GM21576 (cell line): ENCODE measurements around the gene CHRM5.
"Not testable (repeated sequence)": the region's sequence is repeated elsewhere in the genome, so short reads cannot be mapped to it uniquely, and the experiment has no call there.

Experiments
- ATAC-seq: cut with Tn5 transposase; IDR thresholded peaks from one replicate; pipeline ENCODE4 v1.9.1; 2021; ENCODE audit warnings: mild to moderate bottlenecking, moderate library complexity; ENCODE audit not compliant: unreplicated experiment

Gene CHRM5

GRCh38 chr15:33987444-33987843, 19.1 kb downstream of the CHRM5 start:
- ATAC-seq = no peak

- ATAC-seq = no peak
Observed at GRCh38 chr15:33988384-33988783, 20.1 kb downstream of the CHRM5 start.

GRCh38 chr15:33994005-33994615, 25.8 kb downstream of the CHRM5 start:
- no peak for ATAC-seq

GRCh38 chr15:33995666-33996065, 27.4 kb downstream of the CHRM5 start:
- ATAC-seq = not testable (repeated sequence)

GRCh38 chr15:34001536-34001935, 33.2 kb downstream of the CHRM5 start:
- ATAC-seq = no peak

DNA sequence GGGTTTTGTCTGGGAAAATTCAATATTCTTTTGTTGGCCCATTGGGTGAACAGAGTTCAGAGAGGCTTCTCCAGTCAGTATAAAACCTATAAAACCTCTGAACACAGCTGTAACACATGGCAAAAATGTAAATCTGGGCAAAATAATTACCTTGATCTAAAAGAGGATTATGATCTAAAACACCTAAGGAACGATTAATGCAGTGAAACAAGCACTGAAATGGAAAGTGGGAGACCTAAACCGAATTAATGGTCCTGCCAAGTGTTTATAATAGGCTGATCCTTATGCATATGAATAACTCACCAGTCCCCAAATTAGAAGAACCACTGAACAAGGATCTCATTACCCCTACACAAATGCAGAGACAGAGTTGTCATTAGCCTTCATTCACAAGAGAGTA, 38.1 kb downstream of the CHRM5 start:
- no peak for ATAC-seq

- no peak for ATAC-seq
Observed at GRCh38 chr15:34009656-34010055, 41.4 kb downstream of the CHRM5 start.

- no peak for ATAC-seq
Observed at GRCh38 chr15:34010921-34011320, 42.6 kb downstream of the CHRM5 start.

GRCh38 chr15:34011481-34011880, 43.2 kb downstream of the CHRM5 start:
- no peak for ATAC-seq

DNA sequence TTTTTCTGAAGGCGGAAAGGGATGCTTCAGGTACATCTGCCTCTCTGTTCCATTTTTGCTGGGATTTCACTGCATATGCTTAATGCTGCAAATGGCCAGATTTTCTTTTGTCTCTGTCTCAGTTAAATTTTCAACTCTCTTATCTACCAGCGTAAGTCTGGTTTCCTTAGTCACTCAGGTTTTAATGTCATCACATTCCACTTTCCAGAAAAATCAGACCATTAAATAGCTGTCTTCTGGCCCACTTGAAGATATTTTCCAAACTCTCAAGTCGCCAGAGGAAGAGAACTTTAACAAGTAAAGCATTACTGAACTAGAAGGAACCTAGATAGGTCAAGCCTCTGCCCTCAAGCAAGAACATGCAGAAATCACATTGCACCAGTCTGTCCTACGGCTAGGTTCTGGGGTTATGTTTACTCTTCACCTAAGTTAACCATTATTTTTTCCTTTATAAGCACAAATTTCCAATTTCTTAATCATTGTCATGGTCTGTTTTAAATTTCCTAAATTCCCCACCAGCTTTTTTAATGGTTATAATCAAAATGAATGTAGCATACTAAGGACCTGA, 44.2 kb downstream of the CHRM5 start:
- ATAC-seq = no peak

DNA sequence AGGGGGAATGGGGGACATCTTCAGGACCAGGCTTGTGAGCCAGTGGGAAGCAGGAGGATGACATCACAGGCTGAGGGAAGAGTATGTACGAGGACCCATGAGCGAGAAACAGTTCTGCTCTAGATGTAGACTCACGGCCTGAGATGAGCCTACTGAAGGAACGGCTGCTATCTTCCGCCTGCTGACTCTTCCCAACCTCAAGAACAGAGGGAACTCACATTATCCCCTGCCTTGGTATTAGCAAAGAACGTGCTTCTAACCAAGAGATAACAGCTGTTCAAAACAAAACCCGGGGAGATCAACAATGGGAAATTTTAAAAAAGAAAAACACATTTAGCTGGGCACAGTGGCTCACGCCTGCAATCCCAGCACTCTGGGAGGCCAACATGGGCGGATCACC, 45.4 kb downstream of the CHRM5 start:
- ATAC-seq = no peak

DNA sequence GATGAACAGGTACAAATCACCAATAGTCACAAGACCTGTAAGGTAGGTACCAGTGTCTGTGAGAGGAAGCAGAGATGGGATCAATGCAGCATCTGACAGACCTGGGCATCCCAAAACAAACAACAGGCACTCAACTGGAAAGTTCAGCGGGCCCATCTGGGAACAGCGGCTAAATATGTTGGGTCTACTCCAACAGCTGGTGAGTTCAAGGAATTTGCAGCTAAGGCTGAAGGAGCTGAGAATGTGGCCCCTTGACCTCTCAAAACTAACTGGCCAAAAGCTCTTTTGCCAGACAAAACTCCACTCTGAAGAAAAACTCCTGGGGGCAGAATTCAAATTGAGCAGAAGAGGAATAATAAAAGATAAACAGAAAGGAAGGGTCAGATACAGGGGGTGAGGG, 46.3 kb downstream of the CHRM5 start:
- ATAC-seq = no peak

DNA sequence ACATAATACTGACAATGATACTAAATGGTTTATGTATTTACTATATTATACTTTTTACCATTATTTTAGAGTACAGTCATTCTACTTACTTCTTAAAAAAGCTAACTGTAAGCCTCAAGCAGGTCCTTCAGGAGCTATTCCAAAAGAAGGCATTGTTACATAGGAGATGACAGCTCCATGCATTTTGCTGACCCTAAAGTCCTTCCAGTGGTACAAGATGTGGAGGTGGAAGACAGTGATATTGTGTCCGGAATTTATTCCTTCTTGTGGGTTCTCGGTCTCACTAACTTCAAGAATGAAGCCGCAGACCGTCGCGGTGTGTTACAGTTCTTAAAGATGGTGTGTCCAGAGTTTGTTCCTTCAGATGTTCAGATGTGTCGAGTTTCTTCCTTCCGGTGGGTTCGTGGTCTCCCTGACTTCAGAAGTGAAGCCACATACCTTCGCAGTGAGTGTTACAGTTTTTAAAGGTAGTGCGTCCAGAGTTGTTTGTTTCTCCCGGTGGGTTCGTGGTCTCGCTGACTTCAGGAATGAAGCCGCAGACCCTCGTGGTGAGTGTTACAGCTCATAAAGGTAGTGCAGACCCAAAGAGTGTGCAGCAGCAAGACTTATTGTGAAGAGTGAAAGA, 49.8 kb downstream of the CHRM5 start:
- ATAC-seq = no peak

- ATAC-seq = not testable (repeated sequence)
Observed at GRCh38 chr15:34018738-34019137, 50.4 kb downstream of the CHRM5 start.

DNA sequence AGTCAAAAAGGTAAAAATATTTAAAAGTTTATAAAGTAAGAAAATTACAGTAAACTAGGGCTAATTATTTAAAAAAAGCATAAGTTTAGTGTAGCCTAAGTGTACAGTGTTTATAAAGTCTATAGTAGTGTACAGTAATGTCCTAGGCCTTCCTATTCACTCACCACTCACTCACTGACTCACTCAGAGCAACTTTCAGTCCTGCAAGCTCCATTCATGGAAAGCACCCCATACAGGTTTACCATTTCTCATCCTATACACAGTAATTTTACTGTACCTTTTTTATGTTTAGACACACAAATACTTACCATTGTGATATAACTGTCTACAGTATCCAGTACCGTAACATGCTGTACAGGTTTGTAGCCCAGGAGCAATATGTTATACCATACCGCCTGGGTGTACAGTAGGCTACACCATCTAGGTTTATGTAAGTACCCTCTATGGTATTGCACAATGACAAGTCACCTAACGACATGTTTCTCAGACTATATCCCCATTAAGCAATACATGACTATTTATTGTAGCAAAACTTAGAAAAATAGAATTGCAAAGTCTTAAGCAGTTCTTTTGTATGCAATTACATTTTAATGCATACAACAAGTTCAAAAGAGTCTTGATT, 51.2 kb downstream of the CHRM5 start:
- no peak for ATAC-seq

- no peak for ATAC-seq
Observed at GRCh38 chr15:34023907-34024306, 55.6 kb downstream of the CHRM5 start.

GRCh38 chr15:34025252-34025651, 57.0 kb downstream of the CHRM5 start:
- ATAC-seq = no peak

DNA sequence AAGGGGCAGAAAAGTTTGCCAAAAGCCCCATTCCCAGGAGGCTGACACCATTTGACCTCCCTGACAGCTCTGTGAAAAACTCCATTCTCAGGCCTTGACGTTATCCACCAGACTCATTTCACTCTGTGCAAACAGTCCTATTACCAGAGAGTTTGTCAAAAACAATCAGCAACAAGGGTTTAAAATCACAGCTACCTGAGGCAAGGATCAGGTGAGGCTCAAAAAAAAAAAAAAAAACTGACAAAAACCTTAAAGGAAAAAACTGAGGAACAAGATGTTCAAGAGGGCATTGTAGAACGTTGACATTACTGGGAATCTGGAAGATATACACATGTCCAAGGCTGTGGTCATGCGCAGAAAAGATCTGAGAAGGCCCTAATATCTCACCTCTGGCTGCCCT, 59.3 kb downstream of the CHRM5 start:
- ATAC-seq = no peak

DNA sequence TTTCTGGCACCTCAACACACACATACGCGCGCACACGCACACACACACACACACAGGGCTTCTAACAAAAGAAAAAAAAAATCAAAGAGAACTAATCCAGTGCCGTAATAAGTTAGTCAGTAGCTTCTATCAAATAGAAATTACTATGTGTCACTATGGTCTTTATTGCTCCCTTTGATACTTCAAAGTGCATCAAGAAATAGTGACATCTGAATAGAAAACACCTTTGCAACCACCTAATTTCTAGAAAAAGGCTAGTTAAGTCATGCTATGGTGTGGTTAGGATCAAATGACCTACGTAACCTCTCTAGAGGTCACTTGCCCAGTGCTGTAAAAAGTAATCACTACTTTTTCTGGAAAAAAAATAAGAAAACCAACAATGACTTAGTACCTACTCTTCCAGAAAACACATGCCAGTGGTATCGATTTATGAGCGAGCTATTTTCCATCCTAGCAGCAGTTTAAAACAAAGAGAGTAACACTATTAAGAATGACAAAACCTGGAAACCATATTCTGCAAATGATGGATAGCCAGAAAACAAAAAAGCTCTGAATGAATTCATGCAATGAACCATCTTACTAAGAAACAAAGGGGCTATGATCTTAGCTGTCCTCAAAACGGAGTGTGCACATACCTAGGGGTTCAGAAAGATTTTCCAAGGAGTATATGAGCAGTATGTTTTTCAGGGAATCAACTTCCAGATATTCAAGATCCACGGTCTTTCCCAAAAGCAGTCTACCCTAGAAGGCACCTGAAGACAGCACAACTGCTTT, 63.9 kb downstream of the CHRM5 start:
- no peak for ATAC-seq

DNA sequence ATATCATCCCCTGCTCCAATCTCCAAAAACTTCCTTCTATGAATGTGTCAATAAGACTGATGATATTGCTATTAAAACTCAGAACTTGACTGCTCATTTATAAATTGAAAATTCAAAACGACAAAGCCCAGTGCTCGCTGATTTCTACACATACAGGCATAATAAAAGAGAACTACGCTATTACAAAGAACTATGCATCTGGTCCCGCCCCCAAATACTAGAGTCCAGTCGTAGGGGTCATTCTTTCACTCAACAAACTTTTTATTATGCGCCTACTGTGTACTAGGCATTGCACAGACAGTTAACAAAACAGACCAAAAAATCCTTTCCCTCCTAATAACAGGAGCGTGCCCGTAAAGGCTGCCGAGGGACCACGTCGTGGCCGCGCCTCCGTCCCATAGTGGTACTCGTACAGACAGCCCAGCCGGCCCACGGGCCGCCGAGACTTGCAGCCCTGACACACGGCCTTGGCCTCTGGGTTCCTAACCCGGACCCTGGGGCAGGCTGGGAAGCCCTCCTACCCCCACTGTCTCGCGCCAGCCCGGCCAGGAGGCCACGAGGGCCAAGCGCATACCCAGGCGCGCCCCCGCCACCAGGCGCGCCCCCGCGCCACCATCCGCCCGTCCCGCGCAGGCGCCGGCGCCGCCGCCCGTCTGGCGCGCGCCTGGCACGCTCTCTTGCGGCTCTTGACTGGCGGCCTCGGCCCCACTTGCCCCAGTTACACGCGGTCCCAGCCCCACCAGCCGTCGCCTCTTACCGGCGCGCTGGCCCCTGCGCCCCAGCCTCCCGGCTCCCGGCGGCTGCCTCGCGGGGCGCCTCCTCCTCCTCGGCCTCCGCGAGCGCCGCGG, 70.0 kb downstream of the CHRM5 start:
- peak; percentile 62 for ATAC-seq
